Neural progenitor cell (in vitro differentiated cells): ENCODE measurements around the gene BLTP3A.

Experiments used
- CTCF ChIP-seq: fragments of 200-600 bp; sonication (generic); IDR thresholded peaks from 2 replicates; pipeline ENCODE4 v1.5.1; 2017; ENCODE audit warnings: antibody characterized with exemption, mild to moderate bottlenecking
- EZH2 ChIP-seq: fragments of 200-600 bp; sonication (generic); IDR thresholded peaks from 2 replicates; pipeline ENCODE4 v1.6.1; 2017; ENCODE audit warnings: antibody characterized with exemption, mild to moderate bottlenecking, moderate library complexity

GRCh38 chr6:34774967-34775366 lies 16.9 kb upstream of the BLTP3A start:
- no peak for TF ChIP-seq CTCF
- no peak for TF ChIP-seq EZH2
